Measurements from ENCODE around the gene CD209. TPM values are rescaled to one million over a fixed set of nuclear protein-coding genes. Genes with fewer than 3 reads are reported as not detected.

The CD209 gene
- total and polyA plus RNA-seq, 2 experiments from 2014 or later: not detected

- no peak for TF ChIP-seq EZH2 (IDR thresholded peaks at IDR 0.05; ENCODE audit: insufficient read depth, poor library complexity, severe bottlenecking)
- no peak for TF ChIP-seq EZH2phosphoT487 (IDR thresholded peaks at IDR 0.05; ENCODE audit: insufficient read depth, low read depth)
- H3K9me2 ChIP-seq (ENCODE audit: insufficient read depth): no peaks in the 10 kb centered on the region
- H3K4me2 ChIP-seq (ENCODE audit: unreplicated experiment): no peak overlapping the region
- no peak overlapping the region for H2AFZ ChIP-seq
- no peak overlapping the region for H3K9ac ChIP-seq
- in situ Hi-C loops (cut with MboI): no loop called here
- no peak overlapping the region for H3K27ac ChIP-seq
- 0% methylated on average over 1 of the region's 1 CpG for WGBS, 2 experiments (ENCODE audit: low coverage in 1 of 2, low lambda C conversion rate in 2 of 2, missing lambda C conversion rate in 2 of 2)
- no peaks in the 10 kb centered on the region for H3K79me2 ChIP-seq (ENCODE audit: insufficient read depth)
- H3K27me3 ChIP-seq (replicated peaks; ENCODE audit: insufficient read depth): peaks cover 20% of the 10 kb centered on the region
- no peak overlapping the region for H3K4me3 ChIP-seq
- no peaks in the 10 kb centered on the region for H3K4me1 ChIP-seq (ENCODE audit: insufficient read depth)
- no peaks in the 10 kb centered on the region for H3K36me3 ChIP-seq (ENCODE audit: low read depth)
- no peak for DNase-seq
- no peaks in the 10 kb centered on the region for H4K20me1 ChIP-seq (ENCODE audit: insufficient read depth)
- no peaks in the 10 kb centered on the region for H3F3A ChIP-seq (ENCODE audit: insufficient read depth)
- no peaks in the 10 kb centered on the region for H3K9me3 ChIP-seq (ENCODE audit: low read depth)
These were observed 16.4 kb upstream of the CD209 start for GRCh38 chr19:7763696-7764095.

- H3K9me3 ChIP-seq (ENCODE audit: low read depth): no peaks in the 10 kb centered on the region
- no peaks in the 10 kb centered on the region for H3F3A ChIP-seq (ENCODE audit: insufficient read depth)
- H2AFZ ChIP-seq: no peak within 1 kb of the TSS
- H3K9me2 ChIP-seq (ENCODE audit: insufficient read depth): no peaks in the 10 kb centered on the region
- no peaks in the 10 kb centered on the region for H3K79me2 ChIP-seq (ENCODE audit: insufficient read depth)
- no peaks in the 10 kb centered on the region for H3K36me3 ChIP-seq (ENCODE audit: low read depth)
- H3K4me2 ChIP-seq (ENCODE audit: unreplicated experiment): no peak within 1 kb of the TSS
- DNase-seq: no peak
- no peak within 1 kb of the TSS for H3K27ac ChIP-seq
- no peak within 1 kb of the TSS for H3K9ac ChIP-seq
- TF ChIP-seq EZH2 (IDR thresholded peaks at IDR 0.05; ENCODE audit: insufficient read depth, poor library complexity, severe bottlenecking) (no peak), EZH2phosphoT487 (IDR thresholded peaks at IDR 0.05; ENCODE audit: insufficient read depth, low read depth) (no peak)
- peaks cover 13% of the 10 kb centered on the region for H3K27me3 ChIP-seq (replicated peaks; ENCODE audit: insufficient read depth)
- in situ Hi-C loops (cut with MboI): no loop called here
- H3K4me3 ChIP-seq: no peak within 1 kb of the TSS
- 52 to 54% methylated on average over 8 of the region's 8 CpGs for WGBS, 2 experiments (ENCODE audit: low coverage in 1 of 2, low lambda C conversion rate in 2 of 2, missing lambda C conversion rate in 2 of 2)
- H3K4me1 ChIP-seq (ENCODE audit: insufficient read depth): no peaks in the 10 kb centered on the region
- H4K20me1 ChIP-seq (ENCODE audit: insufficient read depth): no peaks in the 10 kb centered on the region
These were observed 15.5 kb upstream of the CD209 start, which contains the start of gene CLEC4M for GRCh38 chr19:7762719-7763293. CLEC4M (plus strand) TSS chr19:7763243; CDS start chr19:7763267, 24 bp downstream.

DNA sequence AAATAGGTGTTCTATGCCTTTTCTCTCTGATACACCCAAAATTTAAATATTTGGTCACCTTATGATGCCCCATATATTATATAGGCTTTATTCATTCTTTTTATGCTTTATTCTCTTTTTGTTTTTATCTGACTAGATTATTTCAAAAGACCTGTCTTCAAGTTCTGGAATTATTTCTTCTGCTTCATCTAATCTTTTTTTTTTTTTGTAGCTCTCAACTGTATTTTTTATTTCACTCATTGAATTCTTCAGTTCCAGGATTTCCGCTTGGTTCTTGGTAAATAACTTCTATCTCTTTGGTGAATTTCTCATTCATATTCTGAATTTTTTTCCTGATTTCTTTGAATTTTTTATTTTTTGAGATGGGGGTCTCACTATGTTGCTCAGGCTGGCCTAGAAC, 11.8 kb upstream of the CD209 start:
- no peak overlapping the region for H3K9ac ChIP-seq
- no peak overlapping the region for H3K27ac ChIP-seq
- H3K27me3 ChIP-seq (replicated peaks; ENCODE audit: insufficient read depth): peaks cover 3% of the 10 kb centered on the region; the same call in 1 of the 2 replicates
- no peak for TF ChIP-seq EZH2 (IDR thresholded peaks at IDR 0.05; ENCODE audit: insufficient read depth, poor library complexity, severe bottlenecking)
- no peak for TF ChIP-seq EZH2phosphoT487 (IDR thresholded peaks at IDR 0.05; ENCODE audit: insufficient read depth, low read depth)
- H3K36me3 ChIP-seq (ENCODE audit: low read depth): no peaks in the 10 kb centered on the region
- H3K4me3 ChIP-seq: no peak overlapping the region
- no peaks in the 10 kb centered on the region for H3F3A ChIP-seq (ENCODE audit: insufficient read depth)
- in situ Hi-C loops (cut with MboI): no loop called here
- no peaks in the 10 kb centered on the region for H3K9me2 ChIP-seq (ENCODE audit: insufficient read depth)
- no peaks in the 10 kb centered on the region for H4K20me1 ChIP-seq (ENCODE audit: insufficient read depth)
- no peak for DNase-seq
- H2AFZ ChIP-seq: no peak overlapping the region
- H3K79me2 ChIP-seq (ENCODE audit: insufficient read depth): no peaks in the 10 kb centered on the region
- WGBS, 2 experiments (ENCODE audit: low coverage in 1 of 2, low lambda C conversion rate in 2 of 2, missing lambda C conversion rate in 2 of 2): 63 to 68% methylated on average over 1 of the region's 1 CpG
- no peak overlapping the region for H3K4me2 ChIP-seq (ENCODE audit: unreplicated experiment)
- no peaks in the 10 kb centered on the region for H3K9me3 ChIP-seq (ENCODE audit: low read depth)
- H3K4me1 ChIP-seq (ENCODE audit: insufficient read depth): no peaks in the 10 kb centered on the region

- TF ChIP-seq EZH2phosphoT487 (IDR thresholded peaks at IDR 0.05; ENCODE audit: insufficient read depth, low read depth) (no peak), EZH2 (IDR thresholded peaks at IDR 0.05; ENCODE audit: insufficient read depth, poor library complexity, severe bottlenecking) (no peak)
- H3K4me1 ChIP-seq (ENCODE audit: insufficient read depth): no peaks in the 10 kb centered on the region
- in situ Hi-C loops (cut with MboI): no loop called here
- H3F3A ChIP-seq (ENCODE audit: insufficient read depth): no peaks in the 10 kb centered on the region
- peaks cover 3% of the 10 kb centered on the region for H3K27me3 ChIP-seq (replicated peaks; ENCODE audit: insufficient read depth)
- no peaks in the 10 kb centered on the region for H3K9me3 ChIP-seq (ENCODE audit: low read depth)
- H3K4me3 ChIP-seq: no peak overlapping the region
- no peak overlapping the region for H3K27ac ChIP-seq
- no peaks in the 10 kb centered on the region for H3K79me2 ChIP-seq (ENCODE audit: insufficient read depth)
- 31 to 35% methylated on average over 3 of the region's 3 CpGs for WGBS, 2 experiments (ENCODE audit: low coverage in 1 of 2, low lambda C conversion rate in 2 of 2, missing lambda C conversion rate in 2 of 2)
- no peak overlapping the region for H3K9ac ChIP-seq
- no peaks in the 10 kb centered on the region for H4K20me1 ChIP-seq (ENCODE audit: insufficient read depth)
- no peak for DNase-seq
- H3K9me2 ChIP-seq (ENCODE audit: insufficient read depth): no peaks in the 10 kb centered on the region
- H3K36me3 ChIP-seq (ENCODE audit: low read depth): no peaks in the 10 kb centered on the region
- no peak overlapping the region for H2AFZ ChIP-seq
- no peak overlapping the region for H3K4me2 ChIP-seq (ENCODE audit: unreplicated experiment)
These were observed 10.0 kb upstream of the CD209 start for GRCh38 chr19:7757358-7757757.

Measured in GM23248 (cell line).